Endodermal cell (in vitro differentiated cells): ENCODE data around the gene DSCAML1. TPM values are rescaled to one million over a fixed set of nuclear protein-coding genes. Genes with fewer than 3 reads are reported as not detected.

ENCODE experiments used
- DNase-seq: peaks from one replicate; pipeline ENCODE4 v3.0.0-alpha.2; 2017
- H3K27ac ChIP-seq: 2 replicates; pipeline ENCODE4 v1.5.1; 2013; ENCODE audit warnings: mild to moderate bottlenecking, low read depth, low read length, moderate library complexity
- H3K27me3 ChIP-seq: 2 replicates; pipeline ENCODE4 v1.6.1; 2013; ENCODE audit warnings: mild to moderate bottlenecking, low read length, moderate library complexity; ENCODE audit not compliant: insufficient read depth, control insufficient read depth, poor library complexity, severe bottlenecking
- H3K36me3 ChIP-seq: 2 replicates; pipeline ENCODE4 v1.7.0; 2013; ENCODE audit warnings: mild to moderate bottlenecking, low read length, moderate library complexity; ENCODE audit not compliant: control insufficient read depth, insufficient read depth
- H3K4me1 ChIP-seq: one replicate; pipeline ENCODE4 v1.7.0; 2013; ENCODE audit warnings: low read length; ENCODE audit not compliant: control insufficient read depth, insufficient read depth
- H3K4me3 ChIP-seq: 2 replicates; pipeline ENCODE4 v1.5.1; 2013; ENCODE audit warnings: mild to moderate bottlenecking, low read length, moderate library complexity
- H3K9ac ChIP-seq: 2 replicates; pipeline ENCODE4 v1.6.1; 2013; ENCODE audit warnings: mild to moderate bottlenecking, low read length, moderate library complexity; ENCODE audit not compliant: poor library complexity, severe bottlenecking; ENCODE audit errors: extremely low read depth
- H3K9me3 ChIP-seq: 2 replicates; pipeline ENCODE4 v1.6.1; 2013; ENCODE audit warnings: mild to moderate bottlenecking, low read length, moderate library complexity; ENCODE audit not compliant: control insufficient read depth
- H3K27ac Mint-ChIP-seq: 2 replicates; pipeline ENCODE4 v1.8.0; 2020; ENCODE audit warnings: mixed read lengths
- H3K27me3 Mint-ChIP-seq: 2 replicates; pipeline ENCODE4 v1.8.0; 2021; ENCODE audit warnings: mild to moderate bottlenecking, mixed read lengths; ENCODE audit not compliant: insufficient read depth
- H3K36me3 Mint-ChIP-seq: 2 replicates; pipeline ENCODE4 v1.8.0; 2020; ENCODE audit warnings: low read depth, mixed read lengths
- H3K4me1 Mint-ChIP-seq: 2 replicates; pipeline ENCODE4 v1.8.0; 2020; ENCODE audit warnings: mixed read lengths
- H3K4me3 Mint-ChIP-seq: 2 replicates; pipeline ENCODE4 v1.8.0; 2020; ENCODE audit warnings: mild to moderate bottlenecking, moderate library complexity, mixed read lengths
- H3K9me3 Mint-ChIP-seq: 2 replicates; pipeline ENCODE4 v1.8.0; 2020; ENCODE audit warnings: mild to moderate bottlenecking, mixed read lengths
- WGBS, 2 experiments: methylation state at CpG; one replicate each; pipeline versions ENCODE4 v1.1.5 to v1.1.7; 2013; ENCODE audit warnings: missing lambda C conversion rate in 2 of 2, mixed read lengths in 1 of 2; ENCODE audit not compliant: insufficient coverage in 1 of 2, insufficient read length in 1 of 2; 5-methylcytosine and 5-hydroxymethylcytosine counted together
- total RNA-seq, 2 donors: library from RNA; stranded (reverse); fragmentation: NEBNext Ultra II Directional in 1 of 2; extraction: Animal tissue kit (Norgen Biotek cat#: 25700) in 1 of 2; gene quantifications; 2 replicates in 1 of 2; 3 replicates in 1 of 2; pipeline ENCODE4 v1.2.1, GENCODE V29; 2021
- TF ChIP-seq, protein P1 (sequence below): fragments of 200-600 bp; sonication (generic); conservative IDR thresholded peaks from 2 replicates; pipeline ENCODE4 v1.5.0; 2021; ENCODE audit warnings: antibody characterized with exemption, mild to moderate bottlenecking

The DSCAML1 gene
- total RNA-seq, 2 donors from 2014 or later = 5.6 to 10.9 TPM

DNA sequence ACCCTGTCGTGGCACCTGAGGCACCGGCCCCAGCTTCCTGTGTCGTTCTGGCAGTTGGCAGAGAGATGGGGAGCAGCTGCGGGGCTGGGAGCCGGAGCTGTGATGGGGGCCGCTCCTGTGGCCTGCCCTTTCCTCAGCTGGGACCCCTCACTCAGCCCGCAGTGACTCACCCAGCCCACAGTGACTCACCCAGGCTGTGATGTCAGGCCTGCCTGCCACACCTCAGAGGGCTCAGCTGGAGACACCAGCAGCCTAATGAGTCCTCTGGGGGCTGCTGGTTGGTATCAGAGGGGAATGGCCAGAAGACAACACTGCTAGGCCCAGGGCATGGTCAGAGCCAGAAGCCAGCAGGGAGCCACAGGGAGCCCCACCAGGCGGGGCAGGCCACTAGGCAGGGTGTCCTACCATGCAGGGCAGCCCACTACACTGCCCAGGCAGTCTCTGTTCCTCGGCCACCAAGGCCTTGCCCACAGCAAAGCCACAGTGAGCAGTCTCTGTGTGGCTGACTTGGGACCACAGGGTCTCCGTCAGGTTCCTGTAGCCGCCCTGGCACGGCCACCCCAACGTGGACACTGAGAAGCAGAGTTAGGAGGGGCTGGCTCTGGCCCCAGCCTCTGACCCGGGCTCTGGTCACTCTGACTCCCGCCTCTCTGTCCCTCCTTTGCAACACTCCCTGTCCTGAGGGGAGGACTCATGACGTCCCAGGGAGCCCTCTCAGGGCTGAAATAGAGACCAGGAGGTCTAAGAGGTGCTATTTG, 31.8 kb upstream of the DSCAML1 start:
- no peaks in the 10 kb centered on the region for H3K36me3 Mint-ChIP-seq
- H3K27ac ChIP-seq = no peak overlapping the region
- no peak overlapping the region for H3K27ac Mint-ChIP-seq
- no peaks in the 10 kb centered on the region for H3K9me3 Mint-ChIP-seq
- peaks cover 9% of the 10 kb centered on the region for H3K27me3 Mint-ChIP-seq
- TF ChIP-seq, protein P1, sequence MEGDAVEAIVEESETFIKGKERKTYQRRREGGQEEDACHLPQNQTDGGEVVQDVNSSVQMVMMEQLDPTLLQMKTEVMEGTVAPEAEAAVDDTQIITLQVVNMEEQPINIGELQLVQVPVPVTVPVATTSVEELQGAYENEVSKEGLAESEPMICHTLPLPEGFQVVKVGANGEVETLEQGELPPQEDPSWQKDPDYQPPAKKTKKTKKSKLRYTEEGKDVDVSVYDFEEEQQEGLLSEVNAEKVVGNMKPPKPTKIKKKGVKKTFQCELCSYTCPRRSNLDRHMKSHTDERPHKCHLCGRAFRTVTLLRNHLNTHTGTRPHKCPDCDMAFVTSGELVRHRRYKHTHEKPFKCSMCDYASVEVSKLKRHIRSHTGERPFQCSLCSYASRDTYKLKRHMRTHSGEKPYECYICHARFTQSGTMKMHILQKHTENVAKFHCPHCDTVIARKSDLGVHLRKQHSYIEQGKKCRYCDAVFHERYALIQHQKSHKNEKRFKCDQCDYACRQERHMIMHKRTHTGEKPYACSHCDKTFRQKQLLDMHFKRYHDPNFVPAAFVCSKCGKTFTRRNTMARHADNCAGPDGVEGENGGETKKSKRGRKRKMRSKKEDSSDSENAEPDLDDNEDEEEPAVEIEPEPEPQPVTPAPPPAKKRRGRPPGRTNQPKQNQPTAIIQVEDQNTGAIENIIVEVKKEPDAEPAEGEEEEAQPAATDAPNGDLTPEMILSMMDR = no peak
- H3K4me3 ChIP-seq = no peak overlapping the region
- H3K4me3 Mint-ChIP-seq = no peak overlapping the region
- WGBS, 2 experiments = 88 to 92% methylated on average over 6 to 16 of the region's 16 CpGs
- no peaks in the 10 kb centered on the region for H3K27me3 ChIP-seq
- H3K36me3 ChIP-seq = no peaks in the 10 kb centered on the region
- peak; percentile 65 for DNase-seq
- H3K9me3 ChIP-seq = no peaks in the 10 kb centered on the region
- no peak overlapping the region for H3K9ac ChIP-seq
- H3K4me1 Mint-ChIP-seq = peaks cover 30% of the 10 kb centered on the region
- no peaks in the 10 kb centered on the region for H3K4me1 ChIP-seq

DNA sequence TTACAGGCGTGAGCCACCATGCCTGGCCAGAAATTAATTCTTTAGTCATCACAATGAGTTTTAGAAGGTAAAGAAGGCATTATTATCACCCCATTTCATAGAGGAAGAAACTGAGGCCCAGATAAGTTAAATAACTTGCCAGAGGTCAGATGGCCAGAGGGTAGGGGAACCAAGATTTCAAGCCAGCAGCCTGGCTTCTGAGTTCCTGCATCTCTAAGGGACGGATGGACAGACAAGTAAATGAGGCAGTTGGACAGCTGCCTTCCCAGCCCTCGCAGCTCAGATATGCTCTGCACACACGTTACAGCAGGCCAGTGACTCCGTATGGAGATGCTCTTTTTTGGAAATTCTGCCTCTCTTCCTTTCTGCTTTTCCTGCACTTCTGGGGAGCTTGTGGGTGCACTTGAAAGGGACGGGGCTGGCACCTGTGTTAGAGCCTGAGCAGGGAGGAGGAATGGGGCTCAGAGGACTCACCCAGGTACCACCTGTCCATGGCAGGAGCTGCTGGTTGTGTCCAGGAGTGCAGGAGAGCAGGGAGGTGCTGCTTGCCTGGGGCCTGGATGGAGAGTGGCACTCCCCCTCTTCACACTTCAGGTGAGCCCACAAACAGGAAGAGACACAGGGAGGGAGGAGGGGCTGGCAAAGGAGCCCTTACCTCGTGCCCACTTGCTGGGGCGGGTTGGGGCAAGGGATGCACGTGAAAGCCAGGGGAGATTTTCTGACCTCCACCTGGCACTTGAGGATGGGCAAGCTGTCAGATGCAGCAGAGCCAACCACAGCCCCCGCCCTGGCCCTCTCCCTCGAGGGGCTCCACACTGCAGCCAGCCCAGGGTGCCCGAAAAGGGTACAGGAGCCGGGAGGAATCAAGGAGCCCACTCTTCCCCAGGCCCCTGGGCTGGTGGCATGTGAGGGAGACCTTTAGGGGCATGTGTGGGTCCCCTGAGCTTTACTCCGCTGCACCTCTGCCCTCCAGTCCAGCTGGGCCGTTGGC, 30.8 kb upstream of the DSCAML1 start:
- H3K9me3 Mint-ChIP-seq = no peaks in the 10 kb centered on the region
- H3K27ac ChIP-seq = no peak overlapping the region
- H3K4me1 ChIP-seq = peaks cover 2% of the 10 kb centered on the region
- H3K9ac ChIP-seq = no peak overlapping the region
- H3K9me3 ChIP-seq = no peaks in the 10 kb centered on the region
- H3K4me3 Mint-ChIP-seq = no peak overlapping the region
- H3K27me3 Mint-ChIP-seq = peaks cover 9% of the 10 kb centered on the region
- 91 to 98% methylated on average over 9 to 15 of the region's 15 CpGs for WGBS, 2 experiments
- no peak overlapping the region for H3K27ac Mint-ChIP-seq
- no peaks in the 10 kb centered on the region for H3K36me3 ChIP-seq
- DNase-seq = peak; percentile 51
- no peaks in the 10 kb centered on the region for H3K36me3 Mint-ChIP-seq
- H3K27me3 ChIP-seq = no peaks in the 10 kb centered on the region
- H3K4me3 ChIP-seq = no peak overlapping the region
- peaks cover 33% of the 10 kb centered on the region for H3K4me1 Mint-ChIP-seq
- TF ChIP-seq, protein P1 = no peak

DNA sequence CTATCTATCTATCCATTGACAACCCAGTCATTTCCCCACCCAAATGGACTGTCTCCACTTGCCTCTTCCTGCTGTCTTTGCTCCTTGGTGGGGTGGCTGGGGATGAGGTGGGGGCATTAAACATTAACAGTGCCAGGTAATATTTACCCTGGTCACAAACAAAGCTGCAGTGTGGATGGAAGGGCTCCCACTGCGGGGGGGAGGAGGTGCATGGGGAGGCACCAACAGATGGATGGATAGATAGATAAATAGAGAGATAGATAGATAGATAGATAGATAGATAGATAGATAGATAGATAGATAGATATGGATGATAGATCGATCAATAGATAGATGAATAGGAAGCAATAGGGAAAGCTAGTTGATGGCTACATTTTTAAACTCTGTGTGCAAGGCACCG, 29.8 kb upstream of the DSCAML1 start:
- TF ChIP-seq, protein P1 = no peak
- Histone ChIP-seq H3K36me3 (no peaks in the 10 kb centered on the region), H3K9me3 (no peaks in the 10 kb centered on the region), H3K27me3 (no peaks in the 10 kb centered on the region), H3K4me3 (no peak overlapping the region), H3K4me1 (peaks cover 4% of the 10 kb centered on the region), H3K27ac (no peak overlapping the region), H3K9ac (no peak overlapping the region)
- no peak overlapping the region for H3K4me3 Mint-ChIP-seq
- H3K36me3 Mint-ChIP-seq = no peaks in the 10 kb centered on the region
- WGBS, 2 experiments = 89 to 93% methylated on average over 3 of the region's 3 CpGs
- H3K27ac Mint-ChIP-seq = no peak overlapping the region
- peaks cover 39% of the 10 kb centered on the region for H3K4me1 Mint-ChIP-seq
- DNase-seq = no peak
- no peaks in the 10 kb centered on the region for H3K9me3 Mint-ChIP-seq
- H3K27me3 Mint-ChIP-seq = peaks cover 9% of the 10 kb centered on the region
